Caco-2 (cell line): ENCODE measurements around the gene ZNF821. TPM values are rescaled to one million over a fixed set of nuclear protein-coding genes. Genes with fewer than 3 reads are reported as not detected.
"Not testable (repeated sequence)": the region's sequence is repeated elsewhere in the genome, so short reads cannot be mapped to it uniquely, and the experiment has no call there.

ENCODE experiments used
- BruUV-seq: library from RNA; stranded (reverse); fragments of 400-500 nt; replicated peaks from 2 replicates; lab custom pipeline; 2021; lab: Mats Ljungman, UMichigan
- CTCF ChIA-PET: fragments of 300-600 bp; sonication (Branson Sonifier 250); formaldehyde crosslinking; loops from one replicate; lab custom pipeline; 2022; ENCODE audit warnings: antibody characterized with exemption; lab: Charles Lee
- POLR2A ChIA-PET: fragments of 300-600 bp; sonication (Branson Sonifier 250); formaldehyde crosslinking; loops from one replicate; lab custom pipeline; 2022; ENCODE audit warnings: antibody characterized with exemption; lab: Charles Lee
- DNase-seq, 2 experiments: peaks; one replicate each; pipeline versions ENCODE4 v3.0.0 to v3.0.0-alpha.2; 2020 to 2022
- H3K27me3 ChIP-seq: replicated peaks from 2 replicates; pipeline ENCODE4 v1.6.0; 2011; ENCODE audit warnings: low read length; ENCODE audit not compliant: control insufficient read depth, insufficient read depth
- H3K36me3 ChIP-seq: 2 replicates; pipeline ENCODE4 v1.5.1; 2011; ENCODE audit warnings: low read length; ENCODE audit not compliant: control insufficient read depth, insufficient read depth
- H3K4me1 ChIP-seq: fragments of 250-450 bp; sonication (Bioruptor Pico); 2 replicates; pipeline ENCODE4 v1.5.1; 2020; ENCODE audit warnings: mild to moderate bottlenecking
- H3K4me3 ChIP-seq: 2 replicates; pipeline ENCODE4 v1.5.1; 2011; ENCODE audit warnings: low read depth, mild to moderate bottlenecking, control low read depth, low read length
- H3K9me3 ChIP-seq: fragments of 250-450 bp; sonication (Bioruptor Pico); 2 replicates; pipeline ENCODE4 v1.5.1; 2020; ENCODE audit warnings: mild to moderate bottlenecking, moderate library complexity
- H3K27ac Mint-ChIP-seq: one replicate; pipeline ENCODE4 v1.8.0; 2022; ENCODE audit warnings: mixed read lengths; ENCODE audit not compliant: unreplicated experiment
- H3K27me3 Mint-ChIP-seq: one replicate; pipeline ENCODE4 v1.8.0; 2022; ENCODE audit warnings: mixed read lengths; ENCODE audit not compliant: insufficient read depth, unreplicated experiment
- H3K36me3 Mint-ChIP-seq: one replicate; pipeline ENCODE4 v1.8.0; 2022; ENCODE audit warnings: mild to moderate bottlenecking, mixed read lengths; ENCODE audit not compliant: insufficient read depth, unreplicated experiment
- H3K4me1 Mint-ChIP-seq: one replicate; pipeline ENCODE4 v1.8.0; 2022; ENCODE audit warnings: low read depth, mixed read lengths; ENCODE audit not compliant: unreplicated experiment
- H3K4me3 Mint-ChIP-seq: one replicate; pipeline ENCODE4 v1.8.0; 2022; ENCODE audit warnings: mild to moderate bottlenecking, moderate library complexity, mixed read lengths; ENCODE audit not compliant: unreplicated experiment
- H3K9me3 Mint-ChIP-seq: one replicate; pipeline ENCODE4 v1.8.0; 2022; ENCODE audit warnings: mixed read lengths; ENCODE audit not compliant: unreplicated experiment
- intact Hi-C: fragments of 100-400 bp; cut with micrococcal nuclease; formaldehyde crosslinking; loops from one replicate; pipeline ENCODE4 v1.10.0; 2022; ENCODE audit not compliant: unreplicated experiment
- total RNA-seq: library from RNA; stranded (reverse); gene quantifications from 2 replicates; pipeline ENCODE4 v1.2.3, GENCODE V29; 2022
- TF ChIP-seq, protein P1 (sequence below), 2 experiments: fragments of 200-600 bp in 1 of 2; IDR thresholded peaks; 1 replicate in 1 of 2; 2 replicates in 1 of 2; pipeline versions ENCODE4 v1.5.1 to v1.8.0; 2011 to 2022; ENCODE audit warnings: antibody characterized with exemption in 1 of 2, control low read depth in 1 of 2, inconsistent platforms in 1 of 2, low read depth in 1 of 2, low read length in 1 of 2, mild to moderate bottlenecking in 1 of 2, moderate library complexity in 1 of 2; ENCODE audit not compliant: insufficient read depth in 1 of 2, severe bottlenecking in 1 of 2, unreplicated experiment in 1 of 2

Gene ZNF821
- total RNA-seq, 1 experiment from 2014 or later, result 16.9 TPM

DNA sequence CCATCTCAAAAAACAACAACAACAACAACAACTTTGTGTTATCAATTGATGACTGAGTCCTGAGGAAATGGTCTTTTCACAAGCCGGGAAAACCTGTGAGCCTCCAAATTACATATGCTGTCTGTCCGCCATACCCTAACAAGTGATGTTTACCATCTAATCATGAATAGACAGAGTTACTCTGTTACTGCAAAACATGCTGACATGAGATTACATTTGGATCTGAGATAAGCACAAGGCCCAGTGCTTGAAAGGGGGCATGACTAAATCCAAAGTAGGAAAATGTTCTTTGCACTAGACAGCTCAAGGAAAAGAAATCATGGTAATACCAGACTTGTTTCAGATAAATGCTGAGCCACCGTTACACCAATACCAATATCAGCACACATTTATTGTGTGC, 46.8 kb downstream of the ZNF821 start:
- no peaks in the 10 kb centered on the region for H3K36me3 Mint-ChIP-seq
- intact Hi-C loops, result no loop called here
- H3K4me3 Mint-ChIP-seq, result no peak overlapping the region
- H3K4me1 ChIP-seq, result no peaks in the 10 kb centered on the region; the same call in 1 of the 2 replicates
- H3K4me1 Mint-ChIP-seq, result no peaks in the 10 kb centered on the region
- ChIA-PET CTCF (no interaction called here), POLR2A (no interaction called here)
- no peaks in the 10 kb centered on the region for H3K36me3 ChIP-seq
- H3K27ac Mint-ChIP-seq, result no peak overlapping the region
- no peaks in the 10 kb centered on the region for H3K27me3 Mint-ChIP-seq
- no peaks in the 10 kb centered on the region for H3K9me3 ChIP-seq
- TF ChIP-seq, protein P1, sequence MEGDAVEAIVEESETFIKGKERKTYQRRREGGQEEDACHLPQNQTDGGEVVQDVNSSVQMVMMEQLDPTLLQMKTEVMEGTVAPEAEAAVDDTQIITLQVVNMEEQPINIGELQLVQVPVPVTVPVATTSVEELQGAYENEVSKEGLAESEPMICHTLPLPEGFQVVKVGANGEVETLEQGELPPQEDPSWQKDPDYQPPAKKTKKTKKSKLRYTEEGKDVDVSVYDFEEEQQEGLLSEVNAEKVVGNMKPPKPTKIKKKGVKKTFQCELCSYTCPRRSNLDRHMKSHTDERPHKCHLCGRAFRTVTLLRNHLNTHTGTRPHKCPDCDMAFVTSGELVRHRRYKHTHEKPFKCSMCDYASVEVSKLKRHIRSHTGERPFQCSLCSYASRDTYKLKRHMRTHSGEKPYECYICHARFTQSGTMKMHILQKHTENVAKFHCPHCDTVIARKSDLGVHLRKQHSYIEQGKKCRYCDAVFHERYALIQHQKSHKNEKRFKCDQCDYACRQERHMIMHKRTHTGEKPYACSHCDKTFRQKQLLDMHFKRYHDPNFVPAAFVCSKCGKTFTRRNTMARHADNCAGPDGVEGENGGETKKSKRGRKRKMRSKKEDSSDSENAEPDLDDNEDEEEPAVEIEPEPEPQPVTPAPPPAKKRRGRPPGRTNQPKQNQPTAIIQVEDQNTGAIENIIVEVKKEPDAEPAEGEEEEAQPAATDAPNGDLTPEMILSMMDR (IDR thresholded peaks at IDR 0.05; ENCODE audit: insufficient read depth in 1 of 2, low read depth in 1 of 2, low read length in 1 of 2, severe bottlenecking in 1 of 2, unreplicated experiment in 1 of 2), result no peak
- no TSS peak for BruUV-seq
- H3K9me3 Mint-ChIP-seq, result no peaks in the 10 kb centered on the region
- no peak for DNase-seq
- no peaks in the 10 kb centered on the region for H3K27me3 ChIP-seq
- no peak overlapping the region for H3K4me3 ChIP-seq

DNA sequence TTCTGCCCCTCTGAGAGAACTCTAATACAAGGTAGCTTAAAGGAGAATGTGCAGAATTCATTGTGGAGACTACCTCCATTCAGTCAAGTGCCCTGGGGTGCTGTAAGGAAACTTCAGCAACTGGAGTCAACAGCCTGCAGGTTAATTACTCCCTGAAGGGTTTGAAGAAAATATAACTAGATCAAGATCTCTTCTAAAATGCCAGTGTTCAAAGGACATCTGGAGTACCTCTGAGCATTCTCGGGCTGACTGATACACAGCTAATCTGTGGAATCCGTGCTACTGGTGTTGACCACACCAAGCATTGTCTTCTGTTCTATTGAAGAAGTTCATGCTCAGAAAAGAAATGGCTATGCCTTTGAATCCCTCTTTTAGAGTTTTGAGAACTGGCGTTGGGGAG, 49.7 kb downstream of the ZNF821 start:
- Histone ChIP-seq H3K27me3 (no peaks in the 10 kb centered on the region), H3K36me3 (no peaks in the 10 kb centered on the region), H3K4me3 (no peak overlapping the region), H3K4me1 (no peaks in the 10 kb centered on the region; the same call in 1 of the 2 replicates), H3K9me3 (no peaks in the 10 kb centered on the region)
- CTCF ChIA-PET, result no interaction called here
- Mint-ChIP-seq H3K27me3 (no peaks in the 10 kb centered on the region), H3K4me3 (no peak overlapping the region), H3K4me1 (no peaks in the 10 kb centered on the region), H3K27ac (no peak overlapping the region), H3K9me3 (no peaks in the 10 kb centered on the region), H3K36me3 (no peaks in the 10 kb centered on the region)
- BruUV-seq, result no TSS peak
- intact Hi-C loops, result no loop called here
- POLR2A ChIA-PET, result no interaction called here
- no peak for DNase-seq
- TF ChIP-seq, protein P1 (IDR thresholded peaks at IDR 0.05; ENCODE audit: insufficient read depth in 1 of 2, low read depth in 1 of 2, low read length in 1 of 2, severe bottlenecking in 1 of 2, unreplicated experiment in 1 of 2), result no peak

DNA sequence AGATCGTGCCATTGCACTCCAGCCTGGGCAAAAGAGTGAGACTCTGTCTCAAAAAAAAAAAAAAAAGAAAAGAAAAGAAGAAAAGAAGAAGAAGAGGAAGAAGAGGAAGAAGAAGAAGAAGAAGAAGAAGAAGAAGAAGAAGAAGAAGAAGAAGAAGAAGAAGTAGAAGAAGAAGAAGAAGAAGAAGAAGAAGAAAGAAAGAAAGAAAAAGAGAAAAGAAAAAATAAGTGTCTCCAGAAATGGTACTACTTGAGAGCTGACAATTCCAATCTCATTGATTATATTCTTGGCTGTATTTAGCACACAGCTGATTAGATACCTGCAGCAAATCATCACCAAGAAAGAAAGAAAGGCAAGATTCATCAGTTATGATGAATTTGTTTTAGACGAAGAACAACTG, 51.9 kb downstream of the ZNF821 start:
- H3K4me3 ChIP-seq, H3K36me3 Mint-ChIP-seq, H3K27me3 ChIP-seq, H3K27ac Mint-ChIP-seq, H3K4me1 Mint-ChIP-seq, H3K9me3 Mint-ChIP-seq, POLR2A ChIA-PET, H3K4me3 Mint-ChIP-seq, DNase-seq, intact Hi-C loops, H3K27me3 Mint-ChIP-seq, H3K36me3 ChIP-seq, H3K9me3 ChIP-seq, H3K4me1 ChIP-seq, BruUV-seq: not testable (repeated sequence)
- CTCF ChIA-PET, result interaction anchor here (0.7 kb wide), 1 partner anchor 29 kb away, joined by 4 read pairs; no protein-coding TSS in a partner anchor

DNA sequence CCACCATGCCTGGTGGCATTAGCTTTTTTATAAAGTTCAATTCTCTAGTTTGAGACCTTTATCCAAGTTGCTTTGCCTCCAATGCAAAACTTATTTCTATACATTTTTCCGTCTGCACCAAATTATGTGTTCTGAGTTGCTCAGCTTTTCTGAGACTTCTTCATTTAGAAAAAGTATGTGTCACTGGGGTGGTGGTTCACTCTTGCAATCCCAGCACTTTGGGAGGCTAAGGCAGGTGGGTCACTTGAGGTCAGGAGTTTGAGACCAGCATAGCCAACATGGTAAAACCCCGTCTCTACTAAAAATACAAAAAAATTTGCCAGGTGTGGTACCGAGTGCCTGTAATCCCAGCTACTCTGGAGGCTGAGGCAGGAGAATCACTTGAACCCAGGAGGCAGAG, 52.3 kb downstream of the ZNF821 start:
- intact Hi-C loops, H3K4me1 ChIP-seq, H3K9me3 ChIP-seq, H3K27me3 Mint-ChIP-seq, H3K4me3 Mint-ChIP-seq, H3K9me3 Mint-ChIP-seq, H3K4me3 ChIP-seq, H3K27ac Mint-ChIP-seq, H3K36me3 ChIP-seq, H3K4me1 Mint-ChIP-seq, DNase-seq, H3K27me3 ChIP-seq, POLR2A ChIA-PET, H3K36me3 Mint-ChIP-seq, BruUV-seq: not testable (repeated sequence)
- CTCF ChIA-PET, result interaction anchor here (0.7 kb wide), 1 partner anchor 28 kb away, joined by 4 read pairs; no protein-coding TSS in a partner anchor
